ENCODE measurements around the gene NANOS3. TPM values are rescaled to one million over a fixed set of nuclear protein-coding genes. Genes with fewer than 3 reads are reported as not detected.

Gene NANOS3
- total and polyA plus RNA-seq, 9 of the 15 experiments (the other 6 are each of a cell fraction or from before 2014, with no cell fraction given): not detected

DNA sequence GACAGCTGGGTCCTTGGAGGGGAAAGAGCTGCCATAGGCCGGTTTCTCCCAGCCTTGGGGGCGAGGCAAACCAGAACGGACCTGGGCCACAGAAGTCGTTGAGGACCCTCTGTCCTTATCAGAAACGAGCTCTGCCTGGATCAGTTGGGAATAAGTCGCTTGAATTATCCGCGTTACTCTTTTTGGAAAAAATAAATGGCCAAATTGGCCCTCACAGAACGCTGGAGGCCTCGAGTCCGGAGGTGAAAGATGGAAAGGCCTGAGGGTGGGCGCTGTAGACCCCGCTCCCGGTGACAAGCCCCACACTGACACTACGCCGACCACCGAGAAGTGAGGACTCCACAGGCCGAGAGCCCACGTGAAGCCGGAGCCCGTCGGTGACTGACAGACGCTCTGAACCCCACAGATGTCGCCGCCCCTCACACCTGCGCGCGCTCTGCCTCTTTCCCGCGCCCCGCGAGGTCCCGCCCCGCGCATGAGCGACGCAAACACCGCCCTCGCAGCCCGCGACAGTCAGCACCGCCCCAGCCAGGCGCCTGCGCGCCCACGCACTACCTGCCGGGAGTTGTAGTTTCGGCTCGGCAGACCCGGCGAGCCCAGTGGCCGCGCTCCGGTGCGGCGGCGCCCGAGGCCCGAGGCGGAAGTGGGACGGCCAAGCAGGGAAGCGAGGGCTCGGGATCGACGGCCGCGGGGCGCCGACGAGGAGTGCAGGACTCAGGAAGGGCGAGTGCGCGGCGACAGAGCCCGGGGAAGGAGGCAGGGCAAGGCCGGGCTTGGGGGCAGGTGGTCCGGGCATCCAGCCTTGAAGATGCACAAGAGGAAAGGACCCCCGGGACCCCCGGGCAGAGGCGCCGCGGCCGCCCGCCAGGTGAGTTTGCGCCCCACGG lies 28.9 kb downstream of the NANOS3 start, which contains the start of the genes BRME1 and CC2D1A (continued):
- TF ChIP-seq EGR1 (conservative IDR thresholded peaks at IDR 0.05) (peak; percentile 88), ZNF444 (CRISPR knock-in tag; IDR thresholded peaks at IDR 0.05) (no peak), STAG1 (CRISPR knock-in tag; IDR thresholded peaks at IDR 0.05; ENCODE audit: borderline replicate concordance) (no peak), ZBTB7A (IDR thresholded peaks at IDR 0.05; ENCODE audit: borderline replicate concordance, control insufficient read depth, low read depth, low read length) (peak; percentile 71), MEF2A (IDR thresholded peaks at IDR 0.05; ENCODE audit: control insufficient read depth, low read depth, low read length) (no peak), IFI16 (CRISPR knock-in tag; IDR thresholded peaks at IDR 0.05) (no peak), XRCC5 (IDR thresholded peaks at IDR 0.05; ENCODE audit: low read depth, low read length) (no peak; the same call in 1 of the 2 replicates), TAF15 (IDR thresholded peaks at IDR 0.05; ENCODE audit: low read depth, low read length) (no peak), SMAD1 (IDR thresholded peaks at IDR 0.05; ENCODE audit: low read depth, low read length, partially characterized antibody) (peak; percentile 3), TEAD1 (CRISPR knock-in tag; IDR thresholded peaks at IDR 0.05) (peak in 1 of 2 experiments; percentile 69; a peak in 1 of 4 replicates), DDX20 (tag; IDR thresholded peaks at IDR 0.05; ENCODE audit: low read depth) (no peak), ZEB2 (IDR thresholded peaks at IDR 0.05) (no peak), ZNF586 (CRISPR knock-in tag; conservative IDR thresholded peaks at IDR 0.05) (no peak), KLF13 (tag; IDR thresholded peaks at IDR 0.05; ENCODE audit: borderline replicate concordance, low read depth) (peak; percentile 53; the same call in 1 of the 2 replicates), NONO (IDR thresholded peaks at IDR 0.05; ENCODE audit: low read depth in 2 of 2, low read length in 1 of 2) (0 out of 4 replicates have a peak, but pooled peaks of 1 of the 2 experiments have one; percentile 39), ELF4 (CRISPR knock-in tag; IDR thresholded peaks at IDR 0.05) (no peak; the same call in 1 of the 2 replicates), RAD51 (IDR thresholded peaks at IDR 0.05; ENCODE audit: borderline replicate concordance, low read depth) (0 out of 2 replicates have a peak, but pooled peaks have one; percentile 22), TEAD4 (IDR thresholded peaks at IDR 0.05; ENCODE audit: low read length) (no peak), TEAD4 (CRISPR knock-in tag; IDR thresholded peaks at IDR 0.05; ENCODE audit: borderline replicate concordance) (no peak), ZNF175 (CRISPR knock-in tag; IDR thresholded peaks at IDR 0.05; ENCODE audit: low read depth) (no peak)
- TF ChIP-seq, protein P1, sequence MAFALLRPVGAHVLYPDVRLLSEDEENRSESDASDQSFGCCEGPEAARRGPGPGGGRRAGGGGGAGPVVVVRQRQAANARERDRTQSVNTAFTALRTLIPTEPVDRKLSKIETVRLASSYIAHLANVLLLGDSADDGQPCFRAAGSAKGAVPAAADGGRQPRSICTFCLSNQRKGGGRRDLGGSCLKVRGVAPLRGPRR (CRISPR knock-in tag; IDR thresholded peaks at IDR 0.05): no peak
- TF ChIP-seq, protein P2, sequence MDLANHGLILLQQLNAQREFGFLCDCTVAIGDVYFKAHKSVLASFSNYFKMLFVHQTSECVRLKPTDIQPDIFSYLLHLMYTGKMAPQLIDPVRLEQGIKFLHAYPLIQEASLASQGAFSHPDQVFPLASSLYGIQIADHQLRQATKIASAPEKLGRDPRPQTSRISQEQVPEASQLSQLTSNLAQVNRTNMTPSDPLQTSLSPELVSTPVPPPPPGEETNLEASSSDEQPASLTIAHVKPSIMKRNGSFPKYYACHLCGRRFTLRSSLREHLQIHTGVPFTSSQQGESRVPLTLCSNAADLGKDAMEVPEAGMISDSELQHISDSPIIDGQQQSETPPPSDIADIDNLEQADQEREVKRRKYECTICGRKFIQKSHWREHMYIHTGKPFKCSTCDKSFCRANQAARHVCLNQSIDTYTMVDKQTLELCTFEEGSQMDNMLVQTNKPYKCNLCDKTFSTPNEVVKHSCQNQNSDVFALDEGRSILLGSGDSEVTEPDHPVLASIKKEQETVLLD (IDR thresholded peaks at IDR 0.05): peak; percentile 93
- TF ChIP-seq, protein P3, sequence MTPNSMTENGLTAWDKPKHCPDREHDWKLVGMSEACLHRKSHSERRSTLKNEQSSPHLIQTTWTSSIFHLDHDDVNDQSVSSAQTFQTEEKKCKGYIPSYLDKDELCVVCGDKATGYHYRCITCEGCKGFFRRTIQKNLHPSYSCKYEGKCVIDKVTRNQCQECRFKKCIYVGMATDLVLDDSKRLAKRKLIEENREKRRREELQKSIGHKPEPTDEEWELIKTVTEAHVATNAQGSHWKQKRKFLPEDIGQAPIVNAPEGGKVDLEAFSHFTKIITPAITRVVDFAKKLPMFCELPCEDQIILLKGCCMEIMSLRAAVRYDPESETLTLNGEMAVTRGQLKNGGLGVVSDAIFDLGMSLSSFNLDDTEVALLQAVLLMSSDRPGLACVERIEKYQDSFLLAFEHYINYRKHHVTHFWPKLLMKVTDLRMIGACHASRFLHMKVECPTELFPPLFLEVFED (CRISPR knock-in tag; conservative IDR thresholded peaks at IDR 0.05): no peak
